Ovary (tissue), 9 donors: Measurements from ENCODE around the gene KCNQ4. TPM values are rescaled to one million over a fixed set of nuclear protein-coding genes. Genes with fewer than 3 reads are reported as not detected.
A peak's percentile ranks its signal among the peaks of the same experiment; 100 is the strongest.

ENCODE experiments used
- DNase-seq, 5 donors: peaks; one replicate each; pipeline ENCODE4 v3.0.0-alpha.2; 2019 to 2020
- H3K27ac ChIP-seq, 2 donors: fragments of 200-600 bp; one replicate each; pipeline versions ENCODE4 v1.5.1 to v1.8.0; 2019 to 2022
- H3K27me3 ChIP-seq: fragments of 200-600 bp; one replicate; pipeline ENCODE4 v1.8.0; 2022
- H3K36me3 ChIP-seq: fragments of 200-600 bp; sonication (generic); one replicate; pipeline ENCODE4 v1.5.1; 2019
- H3K4me1 ChIP-seq: one replicate; pipeline ENCODE4 v1.8.1; 2013; ENCODE audit warnings: mild to moderate bottlenecking, moderate library complexity; ENCODE audit not compliant: insufficient read depth
- H3K4me3 ChIP-seq: fragments of 200-600 bp; sonication (generic); one replicate; pipeline ENCODE4 v1.5.1; 2017
- H3K9me3 ChIP-seq, 2 donors: fragments of 200-600 bp in 1 of 2; sonication (generic) in 1 of 2; one replicate each; pipeline versions ENCODE4 v1.5.1 to v1.8.1; 2013 to 2019; ENCODE audit warnings: mild to moderate bottlenecking in 1 of 2, moderate library complexity in 1 of 2
- CTCF ChIP-seq, 3 donors: fragments of 450-650 bp in 2 of 3; fragments of 200-600 bp in 1 of 3; IDR thresholded peaks; one replicate each; pipeline versions ENCODE4 v1.5.1 to v1.8.0; 2016 to 2022; ENCODE audit warnings: antibody characterized with exemption in 3 of 3, mild to moderate bottlenecking in 1 of 3
- EP300 ChIP-seq: sonication (generic); formaldehyde crosslinking; IDR thresholded peaks from one replicate; pipeline ENCODE4 v1.6.1; 2017; ENCODE audit warnings: antibody characterized with exemption
- POLR2A ChIP-seq: fragments of 450-650 bp; IDR thresholded peaks from one replicate; pipeline ENCODE4 v1.6.1; 2017; ENCODE audit warnings: antibody characterized with exemption, mild to moderate bottlenecking, moderate library complexity
- WGBS, 3 donors: extraction: QIAGEN DNeasy Blood & Tissue Kit in 1 of 3; methylation state at CpG; one replicate each; pipeline versions ENCODE4 v1.1.5 to v1.1.7; 2013 to 2017; 5-methylcytosine and 5-hydroxymethylcytosine counted together
- intact Hi-C, 4 donors: fragments of 100-400 bp; cut with DNase I; formaldehyde crosslinking; loops; one replicate each; pipeline versions ENCODE4 v1.11.0 to v1.15.1; 2022 to 2023
- polyA plus RNA-seq, 2 donors: library from polyadenylated mRNA; stranded (reverse); fragments of 200-250 nt in 1 of 2; fragments of 350-450 nt in 1 of 2; fragmentation: Illumina TruSeq in 1 of 2; extraction: RNeasy Lipid Tissue Mini Kit (QIAGEN cat#74804) in 1 of 2; gene quantifications; one replicate each; pipeline ENCODE4 v1.2.3, GENCODE V29; 2013 to 2014
- total RNA-seq, 7 donors: library from RNA; depleted of rRNA in 2 of 7; stranded (reverse); fragments of >200 nt in 2 of 7; fragmentation: NEBNext Ultra II Directional in 3 of 7; extraction: Animal tissue kit (Norgen Biotek cat#: 25700) in 3 of 7; gene quantifications; one replicate each; pipeline versions ENCODE4 v1.1.0 to v1.2.4, GENCODE V29; 2016 to 2023
- donor health status: DM: no; HTN: no; CAD: no; lungs with moderate emphysema.
- donor health status: DM: no; HTN: no; CAD: no.
- donor health status: Bipolar disorder and iron deficiency.
- donor health status: DM: yes; HTN: yes; CAD: no.
- donor health status: DM: no; HTN: no; CAD: no.
- donor health status: DM: yes; HTN: yes; CAD: no.

KCNQ4 gene
- total and polyA plus RNA-seq, 9 donors: 0.36 to 3.1 (median 0.84) TPM

- Histone ChIP-seq H3K4me1 (peaks cover 1% of the 10 kb centered on the region), H3K36me3 (no peaks in the 10 kb centered on the region), H3K27me3 (no peaks in the 10 kb centered on the region), H3K27ac (peak overlapping the region in 1 of 2 donors; percentile 21), H3K9me3 (no peaks in the 10 kb centered on the region), H3K4me3 (no peak overlapping the region)
- DNase-seq: peak; percentile 48 to 64 (median 54)
- intact Hi-C loops: no loop called here
- no peak for TF ChIP-seq EP300
- TF ChIP-seq POLR2A: no peak
- no peak for TF ChIP-seq CTCF (IDR thresholded peaks at IDR 0.05)
- 46 to 56% (median 49%) methylated on average over 20 of the region's 20 CpGs for WGBS, 3 donors
These were observed 23.4 kb downstream of the KCNQ4 start for GRCh38 chr1:40806731-40807695.

- H3K27ac ChIP-seq: no peak overlapping the region
- intact Hi-C loops: no loop called here
These were observed 24.4 kb downstream of the KCNQ4 start for GRCh38 chr1:40808002-40808401.

GRCh38 chr1:40808444-40808843, 24.9 kb downstream of the KCNQ4 start:
- H3K4me1 ChIP-seq: peaks cover 1% of the 10 kb centered on the region
- DNase-seq: no peak
- H3K36me3 ChIP-seq: no peaks in the 10 kb centered on the region
- H3K4me3 ChIP-seq: no peak overlapping the region
- no peak overlapping the region for H3K27ac ChIP-seq
- no peaks in the 10 kb centered on the region for H3K27me3 ChIP-seq
- H3K9me3 ChIP-seq: no peaks in the 10 kb centered on the region
- WGBS, 3 donors: 47 to 73% (median 58%) methylated on average over 3 of the region's 3 CpGs
- no peak for TF ChIP-seq EP300
- no peak for TF ChIP-seq CTCF (IDR thresholded peaks at IDR 0.05)
- TF ChIP-seq POLR2A: no peak
- intact Hi-C loops: no loop called here

More at GRCh38 chr1:40808002-40808401, 24.4 kb downstream of the KCNQ4 start:
- 32 to 45% (median 43%) methylated on average over 3 of the region's 3 CpGs for WGBS, 3 donors
- no peak for DNase-seq
- Histone ChIP-seq H3K36me3 (no peaks in the 10 kb centered on the region), H3K4me3 (no peak overlapping the region), H3K9me3 (no peaks in the 10 kb centered on the region), H3K4me1 (peaks cover 1% of the 10 kb centered on the region), H3K27me3 (no peaks in the 10 kb centered on the region)
- TF ChIP-seq EP300 (no peak), POLR2A (no peak), CTCF (IDR thresholded peaks at IDR 0.05) (no peak)

- no peaks in the 10 kb centered on the region for H3K36me3 ChIP-seq
- TF ChIP-seq CTCF (IDR thresholded peaks at IDR 0.05) (no peak), POLR2A (no peak), EP300 (no peak)
- H3K4me3 ChIP-seq: no peak overlapping the region
- intact Hi-C loops: no loop called here
- 72 to 83% (median 75%) methylated on average over 6 of the region's 6 CpGs for WGBS, 3 donors
- H3K9me3 ChIP-seq: no peaks in the 10 kb centered on the region
- H3K27ac ChIP-seq: no peak overlapping the region
- H3K27me3 ChIP-seq: no peaks in the 10 kb centered on the region
- no peak for DNase-seq
- peaks cover 1% of the 10 kb centered on the region for H3K4me1 ChIP-seq
These were observed 25.3 kb downstream of the KCNQ4 start for GRCh38 chr1:40808909-40809308.
